Stomach (tissue), 19 donors: ENCODE results near the gene ARPC5. TPM values are rescaled to one million over a fixed set of nuclear protein-coding genes. Genes with fewer than 3 reads are reported as not detected.
"Not testable (repeated sequence)": the region's sequence is repeated elsewhere in the genome, so short reads cannot be mapped to it uniquely, and the experiment has no call there.

Experiments
- DNase-seq, 2 donors: peaks; one replicate each; pipeline versions ENCODE4 v3.0.0 to v3.0.0-alpha.2; 2013 to 2019
- H3K27ac ChIP-seq, 5 donors: fragments of 200-600 bp in 4 of 5; sonication (generic) in 4 of 5; one replicate each; pipeline ENCODE4 v1.5.1; 2013 to 2019; ENCODE audit warnings: mild to moderate bottlenecking in 1 of 5, moderate library complexity in 1 of 5
- H3K27me3 ChIP-seq, 3 donors: fragments of 200-600 bp; sonication (generic); one replicate each; pipeline ENCODE4 v1.5.1; 2017 to 2019; ENCODE audit warnings: mixed run types in 1 of 3
- H3K36me3 ChIP-seq, 4 donors: fragments of 200-600 bp; sonication (generic); 1 replicate in 3 of 4; 2 replicates in 1 of 4; pipeline ENCODE4 v1.5.1; 2016 to 2019
- H3K4me1 ChIP-seq, 4 donors: fragments of 200-600 bp; sonication (generic); one replicate each; pipeline ENCODE4 v1.5.1; 2016 to 2019
- H3K4me3 ChIP-seq, 4 donors: fragments of 200-600 bp; sonication (generic) in 3 of 4; one replicate each; pipeline ENCODE4 v1.5.1; 2016 to 2019; ENCODE audit warnings: mild to moderate bottlenecking in 1 of 4
- H3K9me3 ChIP-seq, 4 donors: fragments of 200-600 bp; sonication (generic); one replicate each; pipeline ENCODE4 v1.5.1; 2016 to 2019
- CTCF ChIP-seq, 7 experiments: fragments of 450-650 bp in 4 of 7; fragments of 200-600 bp in 3 of 7; sonication (generic) in 3 of 7; IDR thresholded peaks; one replicate each; pipeline ENCODE4 v1.5.1; 2016 to 2019; ENCODE audit warnings: antibody characterized with exemption in 7 of 7, control low read depth in 2 of 7, mild to moderate bottlenecking in 1 of 7
- EP300 ChIP-seq: sonication (generic); formaldehyde crosslinking; IDR thresholded peaks from one replicate; pipeline ENCODE4 v1.6.1; 2017; ENCODE audit warnings: antibody characterized with exemption
- POLR2A ChIP-seq, 4 donors: fragments of 450-650 bp; IDR thresholded peaks; one replicate each; pipeline ENCODE4 v1.6.1; 2016; ENCODE audit warnings: antibody characterized with exemption in 4 of 4, control low read depth in 2 of 4, mild to moderate bottlenecking in 1 of 4, moderate library complexity in 1 of 4
- POLR2AphosphoS5 ChIP-seq, 3 donors: sonication (generic); formaldehyde crosslinking; IDR thresholded peaks; one replicate each; pipeline ENCODE4 v1.6.1; 2016; ENCODE audit warnings: antibody characterized with exemption in 3 of 3
- WGBS, 5 donors: extraction: QIAGEN DNeasy Blood & Tissue Kit in 3 of 5; methylation state at CpG; one replicate each; pipeline versions ENCODE4 v1.1.5 to v1.1.7; 2013 to 2018; 5-methylcytosine and 5-hydroxymethylcytosine counted together
- intact Hi-C: fragments of 100-400 bp; cut with DNase I; formaldehyde crosslinking; loops from one replicate; pipeline ENCODE4 v1.15.1; 2023; ENCODE audit warnings: low total_unique reads
- long read RNA-seq, 10 donors: transcript quantifications; one replicate each; lab custom pipeline, GENCODE V29; 2026
- polyA plus RNA-seq, 3 donors: library from polyadenylated mRNA; stranded (reverse); fragments of 200-250 nt; gene quantifications; one replicate each; pipeline ENCODE4 v1.2.3, GENCODE V29; 2013
- total RNA-seq, 5 donors: library from RNA; depleted of rRNA; stranded (reverse); fragments of >200 nt; gene quantifications; one replicate each; pipeline versions ENCODE4 v1.1.0 to v1.2.3, GENCODE V29; 2014 to 2016
- donor health status: healthy with polysubstance abuse.
- donor health status: Bipolar disorder and iron deficiency.
- donor health status: healthy.

Gene ARPC5
- total RNA-seq (100 to 1,000 TPM in 1 of 5 donors, 10 to 100 TPM in 4; 26.3 to 101 (median 73.7) TPM), polyA plus RNA-seq (100 to 1,000 TPM in 1 of 3 donors, 10 to 100 TPM in 2; 54.5 to 106 (median 87.5) TPM)
- long read RNA-seq, donor 1, full-length matches to known transcripts, result 100 of 115 reads
- long read RNA-seq, donor 1, partial matches to known transcripts, result 5 of 115 reads
- long read RNA-seq, donor 1, other reads (novel, unspliced or antisense), result 10 of 115 reads
- long read RNA-seq, donor 2, full-length matches to known transcripts, result 122 of 130 reads
- long read RNA-seq, donor 2, partial matches to known transcripts, result 0 of 130 reads
- long read RNA-seq, donor 2, other reads (novel, unspliced or antisense), result 8 of 130 reads
- long read RNA-seq, donor 3, full-length matches to known transcripts, result 48 of 48 reads
- long read RNA-seq, donor 3, partial matches to known transcripts, result 0 of 48 reads
- long read RNA-seq, donor 3, other reads (novel, unspliced or antisense), result 0 of 48 reads
- long read RNA-seq, donor 4, full-length matches to known transcripts, result 8 of 8 reads
- long read RNA-seq, donor 4, partial matches to known transcripts, result 0 of 8 reads
- long read RNA-seq, donor 4, other reads (novel, unspliced or antisense), result 0 of 8 reads
- long read RNA-seq, donor 5, full-length matches to known transcripts, result 85 of 92 reads
- long read RNA-seq, donor 5, partial matches to known transcripts, result 7 of 92 reads
- long read RNA-seq, donor 5, other reads (novel, unspliced or antisense), result 0 of 92 reads
- long read RNA-seq, donor 6, result 0 reads
- long read RNA-seq, donor 7, full-length matches to known transcripts, result 116 of 138 reads
- long read RNA-seq, donor 7, partial matches to known transcripts, result 15 of 138 reads
- long read RNA-seq, donor 7, other reads (novel, unspliced or antisense), result 7 of 138 reads
- long read RNA-seq, donor 8, full-length matches to known transcripts, result 82 of 110 reads
- long read RNA-seq, donor 8, partial matches to known transcripts, result 23 of 110 reads
- long read RNA-seq, donor 8, other reads (novel, unspliced or antisense), result 5 of 110 reads
- long read RNA-seq, donor 9, full-length matches to known transcripts, result 55 of 73 reads
- long read RNA-seq, donor 9, partial matches to known transcripts, result 13 of 73 reads
- long read RNA-seq, donor 9, other reads (novel, unspliced or antisense), result 5 of 73 reads
- long read RNA-seq, donor 10, full-length matches to known transcripts, result 45 of 45 reads
- long read RNA-seq, donor 10, partial matches to known transcripts, result 0 of 45 reads
- long read RNA-seq, donor 10, other reads (novel, unspliced or antisense), result 0 of 45 reads

- no peaks in the 10 kb centered on the region for H3K27me3 ChIP-seq
- 0 to 1% (median 0%) methylated on average over 39 to 65 of the region's 65 CpGs for WGBS, 5 donors
- H3K36me3 ChIP-seq, result peaks cover 0 to 5% (median 4%) of the 10 kb centered on the region in 4 donors
- H3K4me3 ChIP-seq, result peak within 1 kb of the TSS; percentile 73 to 93 (median 85)
- peak within 1 kb of the TSS; percentile 90 to 97 (median 96) for H3K27ac ChIP-seq
- DNase-seq, result peak; percentile 96 to 99
- TF ChIP-seq POLR2A (IDR thresholded peaks at IDR 0.05) (peak in 2 of 4 donors; percentile 75 to 93), EP300 (no peak), POLR2AphosphoS5 (IDR thresholded peaks at IDR 0.05) (peak; percentile 94 to 97 (median 97)), CTCF (IDR thresholded peaks at IDR 0.05) (no peak)
- no peaks in the 10 kb centered on the region for H3K9me3 ChIP-seq
- peaks cover 33 to 51% (median 39%) of the 10 kb centered on the region in 4 donors for H3K4me1 ChIP-seq
- intact Hi-C loops, result loop anchor here (10.0 kb wide), 1 partner anchor 161 kb away; the partner anchor contains the start of gene SMG7
These were observed at the start of gene ARPC5 for GRCh38 chr1:183635606-183636333. ARPC5 (minus strand) TSS chr1:183635783; CDS start chr1:183635659, 124 bp downstream.

GRCh38 chr1:183685112-183685713, 49.6 kb upstream of the ARPC5 start:
- Histone ChIP-seq H3K4me3 (no peak overlapping the region), H3K9me3 (no peaks in the 10 kb centered on the region), H3K27me3 (peaks cover 0 to 4% (median 0%) of the 10 kb centered on the region in 3 donors), H3K4me1 (no peaks in the 10 kb centered on the region), H3K36me3 (no peaks in the 10 kb centered on the region), H3K27ac (no peak overlapping the region)
- TF ChIP-seq CTCF (IDR thresholded peaks at IDR 0.05) (peak in 5 of 7 experiments; percentile 40 to 82 (median 66)), POLR2A (IDR thresholded peaks at IDR 0.05) (no peak), EP300 (no peak)
- intact Hi-C loops, result no loop called here
- 7 to 17% (median 14%) methylated on average over 3 of the region's 3 CpGs for WGBS, 5 donors
- peak; percentile 30 to 66 for DNase-seq

GRCh38 chr1:183679363-183679762, 43.8 kb upstream of the ARPC5 start:
- intact Hi-C loops, H3K27me3 ChIP-seq: not testable (repeated sequence)
- WGBS, 5 donors, result 96 to 98% (median 97%) methylated on average over 4 of the region's 4 CpGs

GRCh38 chr1:183678819-183679218, 43.2 kb upstream of the ARPC5 start:
- H3K27me3 ChIP-seq, result no peaks in the 10 kb centered on the region
- no peak overlapping the region for H3K27ac ChIP-seq
- no peak for DNase-seq
- TF ChIP-seq EP300, result no peak
- no peak for TF ChIP-seq CTCF (IDR thresholded peaks at IDR 0.05)
- no peak for TF ChIP-seq POLR2AphosphoS5 (IDR thresholded peaks at IDR 0.05)
- no peak for TF ChIP-seq POLR2A (IDR thresholded peaks at IDR 0.05)
- intact Hi-C loops, result no loop called here
- no peak overlapping the region for H3K4me3 ChIP-seq
- H3K9me3 ChIP-seq, result no peaks in the 10 kb centered on the region
- H3K4me1 ChIP-seq, result no peaks in the 10 kb centered on the region
- H3K36me3 ChIP-seq, result no peaks in the 10 kb centered on the region
- 85 to 95% (median 91%) methylated on average over 3 of the region's 3 CpGs for WGBS, 5 donors

More at GRCh38 chr1:183679363-183679762, 43.8 kb upstream of the ARPC5 start:
- H3K27ac ChIP-seq, H3K36me3 ChIP-seq, H3K4me1 ChIP-seq, DNase-seq, H3K4me3 ChIP-seq, H3K9me3 ChIP-seq: not testable (repeated sequence)
